Nephron (organoid): ENCODE results near the gene SMIM10L1.

Experiments used
- H3K27ac Mint-ChIP-seq, 3 experiments: 2 replicates each; pipeline ENCODE4 v1.8.0; 2020; ENCODE audit warnings: mixed read lengths in 3 of 3, mild to moderate bottlenecking in 2 of 3, moderate library complexity in 1 of 3
- H3K27me3 Mint-ChIP-seq: 2 replicates; pipeline ENCODE4 v1.8.0; 2021; ENCODE audit warnings: low read depth, mild to moderate bottlenecking, moderate library complexity, mixed read lengths
- H3K36me3 Mint-ChIP-seq: 2 replicates; pipeline ENCODE4 v1.8.0; 2020; ENCODE audit warnings: low read depth, mixed read lengths
- H3K4me1 Mint-ChIP-seq: 2 replicates; pipeline ENCODE4 v1.8.0; 2020; ENCODE audit warnings: mixed read lengths
- H3K4me3 Mint-ChIP-seq, 3 experiments: 2 replicates each; pipeline ENCODE4 v1.8.0; 2020; ENCODE audit warnings: mild to moderate bottlenecking in 3 of 3, mixed read lengths in 3 of 3, moderate library complexity in 2 of 3
- H3K9me3 Mint-ChIP-seq: 2 replicates; pipeline ENCODE4 v1.8.0; 2020; ENCODE audit warnings: mixed read lengths
- CTCF ChIP-seq, 3 experiments: fragments of 200-600 bp; sonication (generic); IDR thresholded peaks; one replicate each; pipeline ENCODE4 v1.5.0; 2021; ENCODE audit warnings: antibody characterized with exemption in 3 of 3; ENCODE audit not compliant: unreplicated experiment in 3 of 3

SMIM10L1 gene

GRCh38 chr12:11136075-11136474 lies 34.9 kb upstream of the SMIM10L1 start:
- H3K4me3 Mint-ChIP-seq, result no peak overlapping the region
- peaks cover 36% of the 10 kb centered on the region for H3K36me3 Mint-ChIP-seq
- TF ChIP-seq CTCF (IDR thresholded peaks at IDR 0.05; ENCODE audit: unreplicated experiment in 3 of 3), result no peak
- H3K4me1 Mint-ChIP-seq, result no peaks in the 10 kb centered on the region
- no peak overlapping the region for H3K27ac Mint-ChIP-seq
- H3K27me3 Mint-ChIP-seq, result no peaks in the 10 kb centered on the region
- H3K9me3 Mint-ChIP-seq, result peaks cover 3% of the 10 kb centered on the region

GRCh38 chr12:11143352-11143751 lies 27.6 kb upstream of the SMIM10L1 start:
- TF ChIP-seq CTCF (IDR thresholded peaks at IDR 0.05; ENCODE audit: unreplicated experiment in 3 of 3), result no peak
- Mint-ChIP-seq H3K27ac (no peak overlapping the region), H3K36me3 (peaks cover 80% of the 10 kb centered on the region), H3K27me3 (no peaks in the 10 kb centered on the region), H3K9me3 (peaks cover 44% of the 10 kb centered on the region), H3K4me3 (no peak overlapping the region), H3K4me1 (no peaks in the 10 kb centered on the region)

- no peaks in the 10 kb centered on the region for H3K27me3 Mint-ChIP-seq
- H3K27ac Mint-ChIP-seq, result no peak overlapping the region
- no peaks in the 10 kb centered on the region for H3K4me1 Mint-ChIP-seq
- peaks cover 47% of the 10 kb centered on the region for H3K9me3 Mint-ChIP-seq
- H3K4me3 Mint-ChIP-seq, result no peak overlapping the region
- TF ChIP-seq CTCF (IDR thresholded peaks at IDR 0.05; ENCODE audit: unreplicated experiment in 3 of 3), result no peak
- H3K36me3 Mint-ChIP-seq, result peaks cover 78% of the 10 kb centered on the region
Measured at GRCh38 chr12:11144297-11144696, 26.7 kb upstream of the SMIM10L1 start.

GRCh38 chr12:11147420-11147819 lies 23.6 kb upstream of the SMIM10L1 start:
- no peak for TF ChIP-seq CTCF (IDR thresholded peaks at IDR 0.05; ENCODE audit: unreplicated experiment in 3 of 3)
- H3K4me1 Mint-ChIP-seq, result no peaks in the 10 kb centered on the region
- peaks cover 48% of the 10 kb centered on the region for H3K9me3 Mint-ChIP-seq
- no peak overlapping the region for H3K27ac Mint-ChIP-seq
- no peak overlapping the region for H3K4me3 Mint-ChIP-seq
- peaks cover 69% of the 10 kb centered on the region for H3K36me3 Mint-ChIP-seq
- H3K27me3 Mint-ChIP-seq, result no peaks in the 10 kb centered on the region

GRCh38 chr12:11150832-11151231 lies 20.2 kb upstream of the SMIM10L1 start:
- no peak overlapping the region for H3K27ac Mint-ChIP-seq
- no peaks in the 10 kb centered on the region for H3K4me1 Mint-ChIP-seq
- H3K27me3 Mint-ChIP-seq, result no peaks in the 10 kb centered on the region
- peaks cover 45% of the 10 kb centered on the region for H3K9me3 Mint-ChIP-seq
- no peak for TF ChIP-seq CTCF (IDR thresholded peaks at IDR 0.05; ENCODE audit: unreplicated experiment in 3 of 3)
- peaks cover 67% of the 10 kb centered on the region for H3K36me3 Mint-ChIP-seq
- no peak overlapping the region for H3K4me3 Mint-ChIP-seq

- H3K9me3 Mint-ChIP-seq, result peaks cover 45% of the 10 kb centered on the region
- no peak for TF ChIP-seq CTCF (IDR thresholded peaks at IDR 0.05; ENCODE audit: unreplicated experiment in 3 of 3)
- no peak overlapping the region for H3K27ac Mint-ChIP-seq
- no peaks in the 10 kb centered on the region for H3K4me1 Mint-ChIP-seq
- no peak overlapping the region for H3K4me3 Mint-ChIP-seq
- peaks cover 67% of the 10 kb centered on the region for H3K36me3 Mint-ChIP-seq
- H3K27me3 Mint-ChIP-seq, result no peaks in the 10 kb centered on the region
Measured at GRCh38 chr12:11152725-11153124, 18.3 kb upstream of the SMIM10L1 start.
